Ascending aorta (tissue), 2 donors: Measurements from ENCODE around the gene CTH. TPM values are rescaled to one million over a fixed set of nuclear protein-coding genes. Genes with fewer than 3 reads are reported as not detected.

ENCODE experiments used
- DNase-seq, 2 donors: peaks; one replicate each; pipeline ENCODE4 v3.0.0-alpha.2; 2019; ENCODE audit warnings: low spot score in 2 of 2
- H3K27ac ChIP-seq, 2 donors: fragments of 200-600 bp; sonication (generic); one replicate each; pipeline ENCODE4 v1.5.1; 2016 to 2017; ENCODE audit warnings: mild to moderate bottlenecking in 1 of 2
- H3K27me3 ChIP-seq: fragments of 200-600 bp; sonication (generic); one replicate; pipeline ENCODE4 v1.5.1; 2017
- H3K36me3 ChIP-seq, 2 donors: fragments of 200-600 bp; sonication (generic); one replicate each; pipeline ENCODE4 v1.5.1; 2016
- H3K4me1 ChIP-seq, 2 donors: fragments of 200-600 bp; sonication (generic); one replicate each; pipeline ENCODE4 v1.5.1; 2016 to 2017; ENCODE audit warnings: mild to moderate bottlenecking in 1 of 2
- H3K4me3 ChIP-seq, 2 donors: fragments of 200-600 bp; sonication (generic); one replicate each; pipeline ENCODE4 v1.5.1; 2016 to 2017; ENCODE audit warnings: mild to moderate bottlenecking in 1 of 2
- H3K9me3 ChIP-seq, 2 donors: fragments of 200-600 bp; sonication (generic); one replicate each; pipeline ENCODE4 v1.5.1; 2016
- CTCF ChIP-seq, 3 experiments: fragments of 200-600 bp in 2 of 3; fragments of 450-650 bp in 1 of 3; sonication (generic) in 2 of 3; IDR thresholded peaks; one replicate each; pipeline ENCODE4 v1.5.1; 2016 to 2019; ENCODE audit warnings: antibody characterized with exemption in 3 of 3, mild to moderate bottlenecking in 1 of 3, moderate library complexity in 1 of 3
- intact Hi-C: fragments of 100-400 bp; cut with DNase I; formaldehyde crosslinking; loops from one replicate; pipeline ENCODE4 v1.15.1; 2023
- total RNA-seq: library from RNA; depleted of rRNA; stranded (reverse); fragments of >200 nt; gene quantifications from one replicate; pipeline ENCODE4 v1.1.0, GENCODE V29; 2016

Gene CTH
- total RNA-seq, 1 donor from 2014 or later: 4.3 TPM

DNA sequence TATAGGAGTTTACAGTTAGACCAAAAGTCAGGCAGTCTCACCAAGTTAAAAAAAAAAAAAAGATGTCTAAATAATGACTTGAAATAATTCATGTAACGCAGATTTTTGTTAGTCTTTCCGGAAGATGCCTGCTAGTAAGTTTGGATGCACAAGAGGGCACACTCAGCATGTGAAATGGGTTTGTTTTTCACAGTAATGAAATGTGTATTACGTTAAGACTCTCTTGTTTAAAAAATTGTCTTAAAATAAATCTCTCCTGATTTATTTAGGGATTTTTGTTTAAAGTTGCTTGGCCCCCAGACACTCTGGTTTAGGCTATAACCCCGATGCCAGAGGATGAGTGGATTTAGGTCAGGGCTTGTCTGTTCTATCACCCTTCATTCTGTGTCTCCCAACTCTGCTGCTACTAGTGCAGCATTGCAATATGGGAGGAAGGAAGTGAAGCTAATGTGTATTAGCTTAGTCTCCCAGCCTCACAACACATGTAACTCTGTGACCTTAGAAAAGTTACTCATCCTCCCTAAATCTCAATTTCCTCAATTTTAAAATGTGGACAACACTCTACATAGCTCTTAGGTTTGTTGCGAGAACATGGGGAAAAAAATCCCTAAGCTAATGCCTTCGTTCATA, 25.7 kb downstream of the CTH start:
- Histone ChIP-seq H3K4me3 (no peak overlapping the region), H3K27ac (no peak overlapping the region), H3K36me3 (peaks cover 15 to 51% of the 10 kb centered on the region in 2 donors), H3K9me3 (no peaks in the 10 kb centered on the region), H3K4me1 (no peaks in the 10 kb centered on the region), H3K27me3 (no peaks in the 10 kb centered on the region)
- DNase-seq: no peak
- intact Hi-C loops: loop anchor here (5.0 kb wide), 1 partner anchor 76 kb away; no protein-coding TSS in a partner anchor
- TF ChIP-seq CTCF (IDR thresholded peaks at IDR 0.05): peak in 1 of 3 experiments; percentile 27

GRCh38 chr1:70438529-70438928, 27.5 kb downstream of the CTH start:
- intact Hi-C loops: loop anchor here (5.0 kb wide), 1 partner anchor 74 kb away; no protein-coding TSS in a partner anchor
- no peak for TF ChIP-seq CTCF (IDR thresholded peaks at IDR 0.05)
- no peak for DNase-seq

GRCh38 chr1:70440642-70441391, 29.7 kb downstream of the CTH start:
- Histone ChIP-seq H3K9me3 (no peaks in the 10 kb centered on the region), H3K27ac (no peak overlapping the region), H3K36me3 (peaks cover 4 to 14% of the 10 kb centered on the region in 2 donors), H3K27me3 (no peaks in the 10 kb centered on the region), H3K4me3 (no peak overlapping the region), H3K4me1 (no peaks in the 10 kb centered on the region)
- no peak for TF ChIP-seq CTCF (IDR thresholded peaks at IDR 0.05)
- no peak for DNase-seq
- intact Hi-C loops: no loop called here

More at GRCh38 chr1:70438529-70438928, 27.5 kb downstream of the CTH start:
- no peak overlapping the region for H3K27ac ChIP-seq
- H3K4me1 ChIP-seq: no peaks in the 10 kb centered on the region
- no peaks in the 10 kb centered on the region for H3K9me3 ChIP-seq
- H3K4me3 ChIP-seq: no peak overlapping the region
- H3K36me3 ChIP-seq: peaks cover 10 to 35% of the 10 kb centered on the region in 2 donors
- H3K27me3 ChIP-seq: no peaks in the 10 kb centered on the region

- Histone ChIP-seq H3K9me3 (no peaks in the 10 kb centered on the region), H3K36me3 (peaks cover 2 to 9% of the 10 kb centered on the region in 2 donors), H3K4me1 (no peaks in the 10 kb centered on the region), H3K27ac (no peak overlapping the region), H3K4me3 (no peak overlapping the region), H3K27me3 (no peaks in the 10 kb centered on the region)
- DNase-seq: no peak
- intact Hi-C loops: no loop called here
- TF ChIP-seq CTCF (IDR thresholded peaks at IDR 0.05): no peak
Measured at GRCh38 chr1:70441392-70442035, 30.4 kb downstream of the CTH start.

DNA sequence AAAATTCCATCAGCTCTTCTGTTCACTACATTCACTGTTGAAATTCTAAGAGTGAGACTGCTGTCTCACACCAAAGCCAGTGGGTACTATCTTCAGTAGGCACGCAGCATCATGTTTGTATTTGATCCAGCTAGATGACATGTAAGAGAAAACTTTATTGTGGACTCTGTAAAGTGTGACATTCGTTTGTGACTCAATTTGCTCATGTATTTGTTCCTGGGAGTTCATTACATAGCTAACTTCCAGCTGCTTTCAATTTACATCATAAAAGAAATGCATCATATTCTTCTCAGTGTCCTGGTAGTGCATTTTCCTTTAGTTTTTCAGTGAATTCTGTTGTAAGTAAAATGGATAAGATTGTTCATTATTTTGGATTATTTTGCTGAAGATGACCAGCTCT, 31.4 kb downstream of the CTH start:
- TF ChIP-seq CTCF (IDR thresholded peaks at IDR 0.05): no peak
- H3K4me3 ChIP-seq: no peak overlapping the region
- no peak overlapping the region for H3K27ac ChIP-seq
- no peak for DNase-seq
- intact Hi-C loops: no loop called here
- H3K36me3 ChIP-seq: peaks cover 0 to 4% of the 10 kb centered on the region in 2 donors
- no peaks in the 10 kb centered on the region for H3K4me1 ChIP-seq
- H3K9me3 ChIP-seq: no peaks in the 10 kb centered on the region
- H3K27me3 ChIP-seq: no peaks in the 10 kb centered on the region
